Islet precursor cell (in vitro differentiated cells): ENCODE measurements around the gene XCL1.
"Not testable (repeated sequence)": the region's sequence is repeated elsewhere in the genome, so short reads cannot be mapped to it uniquely, and the experiment has no call there.

ENCODE experiments used
- DNase-seq: peaks from one replicate; pipeline ENCODE4 v3.0.0-alpha.2; 2018

Gene XCL1

DNA sequence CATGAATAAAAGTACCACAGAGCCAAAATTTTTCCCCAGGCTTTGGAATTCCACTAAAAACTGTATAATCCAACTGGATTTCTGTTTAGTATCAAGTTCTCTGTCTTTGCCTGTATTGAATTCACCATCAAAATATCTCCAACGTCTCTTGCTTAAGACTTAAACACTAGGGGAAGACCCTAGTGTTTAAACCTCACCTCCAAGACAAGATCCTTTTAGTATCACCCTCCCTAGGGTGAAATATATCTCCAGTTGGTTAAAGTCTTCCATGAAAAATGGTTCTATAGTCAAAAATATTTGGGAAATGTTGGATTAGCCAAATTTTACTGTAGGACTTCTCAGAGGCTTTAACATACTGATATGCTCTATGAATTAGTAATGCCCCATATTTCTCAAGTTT is 8.1 kb upstream of the XCL1 start:
- no peak for DNase-seq

DNA sequence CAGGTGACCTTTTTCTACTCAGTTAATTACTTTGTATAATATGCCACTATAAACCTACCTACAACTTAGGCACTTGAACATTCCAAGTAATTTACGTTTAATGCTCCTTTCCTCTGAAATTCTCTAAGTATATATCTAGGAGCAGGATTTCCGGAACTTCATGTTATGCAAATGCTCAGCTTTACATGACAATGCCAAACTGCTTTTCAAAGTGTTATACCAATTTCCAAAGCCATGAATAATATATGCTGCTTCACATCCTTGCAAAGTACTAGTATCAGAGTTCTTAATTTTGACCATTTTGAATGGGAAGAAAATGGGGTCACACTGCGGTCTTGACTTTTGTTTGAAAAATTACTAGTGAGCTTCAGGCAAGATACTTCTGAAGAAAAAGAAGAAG is 5.8 kb upstream of the XCL1 start:
- no peak for DNase-seq

DNA sequence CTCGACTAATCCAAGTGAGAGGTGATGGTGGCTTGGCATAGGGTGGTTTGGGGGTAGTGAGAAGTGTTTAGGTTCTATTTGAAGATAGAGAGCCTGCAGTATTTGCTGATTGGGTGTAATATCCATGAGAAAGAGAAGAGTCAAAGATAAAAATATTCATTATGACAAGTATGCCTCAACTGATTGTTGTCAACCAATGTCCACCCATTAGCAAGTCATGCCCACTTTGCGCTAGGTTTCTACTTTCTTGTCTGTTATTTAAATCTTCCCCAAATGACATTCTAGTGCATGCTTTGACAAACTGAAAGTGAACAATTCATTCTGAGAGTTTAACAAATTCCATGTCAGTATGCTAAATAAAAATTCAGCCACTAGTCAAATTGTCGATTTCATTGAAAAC is 3.8 kb upstream of the XCL1 start:
- no peak for DNase-seq

DNA sequence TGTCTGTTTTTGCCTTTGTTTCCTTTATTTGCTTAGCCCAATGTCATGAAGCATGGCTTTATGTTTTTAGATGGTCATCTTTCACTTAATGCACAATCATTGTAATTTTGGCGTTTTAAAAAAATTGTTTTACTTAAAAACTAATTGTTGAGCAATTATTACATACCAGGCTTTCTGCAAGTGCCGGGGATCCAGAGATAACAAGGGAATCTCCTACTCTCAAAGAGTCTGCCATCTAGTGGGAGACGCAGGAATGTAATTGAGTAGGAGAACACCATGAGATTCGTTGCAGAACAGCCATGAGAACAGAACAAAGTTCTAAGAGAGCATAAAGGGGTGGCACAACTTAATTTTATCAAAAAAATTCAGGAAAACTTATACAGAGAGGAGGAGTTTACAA is 2.2 kb upstream of the XCL1 start:
- DNase-seq, result not testable (repeated sequence)

DNA sequence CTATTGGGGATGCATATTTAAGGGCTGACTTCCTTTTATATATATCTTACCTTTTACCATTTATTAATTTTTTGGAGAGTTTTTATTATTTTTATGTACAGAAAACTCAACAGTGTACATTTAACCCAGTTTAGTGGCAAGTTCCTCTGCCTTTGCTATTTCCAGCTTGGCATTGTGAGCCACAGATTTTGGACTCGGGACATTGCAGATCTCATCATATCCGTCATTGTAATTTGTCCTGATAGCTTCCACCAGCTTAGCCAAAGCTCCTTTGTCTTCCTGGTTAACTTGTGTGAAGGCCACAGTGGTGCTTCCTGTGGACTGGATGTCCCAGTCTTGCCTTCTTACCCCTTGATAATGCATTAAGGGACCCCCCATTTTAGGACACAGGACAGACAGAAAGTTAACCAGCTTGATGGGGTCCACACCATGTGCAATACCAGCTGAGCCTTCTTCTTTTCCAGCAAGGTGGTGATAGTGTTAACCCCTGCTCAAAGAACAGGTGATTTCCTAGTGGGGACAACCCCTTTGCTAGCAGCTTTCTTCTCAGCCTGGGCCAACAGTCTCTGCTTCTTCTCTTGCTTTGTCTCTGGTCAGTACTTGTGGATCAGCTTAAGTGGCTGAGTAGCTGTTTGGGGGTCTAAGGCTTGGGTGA is 2.3 kb downstream of the XCL1 start:
- DNase-seq, result not testable (repeated sequence)

DNA sequence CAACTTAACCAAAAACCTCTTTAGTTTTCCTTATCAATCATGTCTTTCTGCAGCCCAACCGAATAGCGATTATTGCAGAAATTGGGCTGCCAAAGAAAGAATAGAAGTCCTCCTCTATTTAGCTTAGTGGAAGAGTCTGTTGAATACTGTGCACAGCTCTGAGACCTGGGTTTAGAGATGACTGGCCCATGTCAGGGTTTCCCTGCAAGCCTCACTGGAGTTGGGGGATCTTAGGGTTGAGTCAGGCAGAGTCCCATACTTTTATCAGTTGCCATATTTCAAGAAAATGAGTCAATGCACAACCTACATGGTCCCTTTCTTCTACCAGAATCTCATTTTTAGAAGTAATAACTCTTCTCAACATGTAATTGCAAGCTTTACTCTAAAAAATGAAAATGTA is 3.9 kb downstream of the XCL1 start:
- not testable (repeated sequence) for DNase-seq

DNA sequence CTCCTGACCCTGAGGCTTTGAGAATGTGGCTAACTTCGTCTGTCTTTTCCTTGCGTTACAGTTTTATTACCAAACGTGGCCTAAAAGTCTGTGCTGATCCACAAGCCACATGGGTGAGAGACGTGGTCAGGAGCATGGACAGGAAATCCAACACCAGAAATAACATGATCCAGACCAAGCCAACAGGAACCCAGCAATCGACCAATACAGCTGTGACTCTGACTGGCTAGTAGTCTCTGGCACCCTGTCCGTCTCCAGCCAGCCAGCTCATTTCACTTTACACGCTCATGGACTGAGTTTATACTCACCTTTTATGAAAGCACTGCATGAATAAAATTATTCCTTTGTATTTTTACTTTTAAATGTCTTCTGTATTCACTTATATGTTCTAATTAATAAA is 4.6 kb downstream of the XCL1 start:
- DNase-seq, result not testable (repeated sequence)

DNA sequence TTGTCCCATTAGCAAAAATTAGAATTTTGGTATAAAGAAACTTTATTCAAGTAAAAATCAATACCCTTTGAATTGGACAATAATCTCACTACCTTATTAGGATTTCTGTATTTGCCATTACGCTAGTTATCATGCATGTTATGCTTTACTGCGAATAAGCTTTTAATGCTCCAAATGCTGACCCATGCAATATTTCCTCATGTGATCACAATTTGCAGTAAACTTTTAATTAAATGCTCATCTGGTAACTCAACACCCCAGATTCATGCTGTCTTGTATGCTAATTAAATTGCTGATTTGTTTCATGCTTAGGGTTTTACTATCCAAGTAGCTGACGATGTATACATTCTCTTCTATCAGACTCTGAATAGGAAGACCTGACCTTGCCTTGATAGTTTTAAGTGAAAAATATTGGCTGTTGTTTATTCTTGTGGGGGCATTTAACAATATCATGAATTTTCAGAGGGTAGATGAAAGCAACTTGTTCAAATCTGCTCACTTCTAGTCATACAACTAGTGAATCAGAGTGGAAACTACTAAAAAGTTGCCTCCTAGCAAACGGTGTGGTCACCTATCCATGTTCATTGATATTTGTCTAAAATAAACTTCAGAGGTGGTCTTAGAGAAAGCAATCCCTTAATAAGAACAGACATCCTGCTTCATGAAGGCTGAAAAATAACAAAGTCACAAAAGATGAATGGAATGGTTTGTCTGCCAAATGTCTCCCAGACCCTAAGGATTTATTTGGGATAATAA is 5.6 kb downstream of the XCL1 start:
- DNase-seq, result no peak

DNA sequence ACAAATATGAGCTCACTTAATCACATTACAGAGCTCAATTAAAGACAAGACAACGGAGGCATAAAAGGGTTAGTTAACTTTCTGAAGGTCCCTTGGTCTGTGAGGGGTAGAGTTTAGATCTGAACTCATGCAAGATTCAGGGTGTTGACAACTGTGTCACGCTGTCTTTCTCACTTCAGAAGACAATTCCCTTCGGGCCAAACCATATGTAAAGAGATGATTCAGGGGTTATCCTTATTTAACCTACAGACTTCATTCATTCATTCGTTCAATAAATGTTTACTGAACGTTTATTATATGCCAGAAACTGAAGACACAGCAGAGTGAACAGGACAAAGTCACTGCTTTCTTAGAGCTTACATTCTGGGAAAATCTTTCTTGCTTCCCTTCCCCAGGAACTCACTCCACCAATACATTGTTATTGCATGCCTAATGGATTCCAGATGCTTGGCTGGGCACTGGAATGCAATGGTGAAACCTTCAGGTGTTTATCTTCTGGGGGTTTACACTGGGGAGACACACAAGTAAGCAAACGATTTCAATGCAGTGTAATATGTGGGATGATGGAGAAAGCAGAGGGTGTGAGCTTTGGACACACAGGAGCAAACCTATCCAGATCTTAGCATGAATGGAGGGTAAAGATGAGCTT is 6.4 kb downstream of the XCL1 start:
- no peak for DNase-seq

DNA sequence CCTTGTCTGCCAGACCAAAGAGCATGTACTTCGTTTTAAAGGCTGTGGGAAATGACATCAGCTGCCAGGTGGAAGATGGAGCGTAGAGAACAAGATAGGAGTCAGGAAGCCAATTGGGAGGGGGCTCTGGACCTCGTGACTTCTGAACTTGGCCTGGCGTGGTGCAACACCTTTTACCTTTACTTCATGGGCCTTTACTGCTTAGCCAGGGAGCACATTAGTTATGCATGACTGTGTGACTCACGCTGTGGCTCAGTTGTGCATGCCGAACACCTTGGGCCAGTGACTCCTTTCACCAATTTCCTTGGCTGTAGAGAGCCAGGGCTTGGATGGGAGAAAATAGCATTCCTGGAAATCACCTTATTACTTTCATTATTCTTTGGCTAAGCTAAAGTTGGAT is 7.2 kb downstream of the XCL1 start:
- DNase-seq, result peak; percentile 59

DNA sequence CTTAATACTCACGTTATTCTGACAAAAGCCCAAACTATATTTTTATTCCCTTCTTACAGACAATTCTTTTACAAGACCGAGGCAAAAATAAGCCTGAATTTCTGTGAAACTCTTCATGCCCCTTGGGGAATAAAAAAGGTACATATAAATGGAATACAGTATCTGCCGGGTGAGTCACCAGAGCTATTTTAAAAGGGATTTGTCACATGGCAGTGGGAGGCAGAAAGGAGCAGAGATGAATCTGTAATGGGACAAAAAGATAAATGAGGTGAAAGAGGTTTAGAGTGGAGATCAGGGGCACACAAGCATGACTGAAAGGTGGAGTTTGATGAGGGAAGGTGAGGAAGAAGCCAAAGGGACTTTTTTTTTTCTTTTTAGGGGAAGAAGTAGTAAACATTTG is 8.8 kb downstream of the XCL1 start:
- no peak for DNase-seq

DNA sequence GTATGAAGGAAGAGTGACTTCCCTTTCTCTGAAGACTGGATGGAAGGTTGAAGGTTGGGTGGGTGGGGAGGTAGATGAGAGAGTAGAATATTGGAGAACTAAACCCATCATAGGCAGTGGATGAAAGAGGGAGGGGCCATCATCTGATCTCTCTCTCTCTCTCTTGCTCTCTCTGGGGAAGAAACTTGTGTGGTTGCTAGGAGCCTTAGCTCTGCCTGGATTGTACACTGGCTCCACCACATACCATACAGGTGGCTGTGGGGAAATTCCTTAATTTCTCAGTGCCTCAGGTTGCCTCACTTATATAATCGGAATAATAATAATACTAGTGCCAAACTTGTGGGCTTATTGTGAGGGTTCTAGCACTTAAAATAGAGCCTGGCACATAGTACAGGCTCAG is 9.5 kb downstream of the XCL1 start:
- DNase-seq, result no peak

DNA sequence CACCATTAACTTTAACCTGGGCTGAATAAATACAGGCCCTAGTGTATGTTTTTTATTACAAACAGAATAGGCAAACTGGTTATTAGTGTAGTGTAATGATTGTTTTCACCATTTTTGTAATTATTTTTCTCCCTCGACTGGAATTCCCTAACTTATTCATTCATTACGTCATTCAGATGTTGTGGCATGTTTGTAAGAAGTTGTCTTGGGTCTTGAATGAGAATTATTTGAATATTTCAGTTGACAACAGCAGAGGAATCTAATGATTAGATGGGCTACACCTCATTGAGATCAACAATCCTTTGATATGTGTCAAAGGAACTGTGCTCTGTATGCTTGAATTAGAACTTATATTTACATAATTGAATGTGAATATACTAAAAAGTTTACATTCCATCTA is 12.8 kb downstream of the XCL1 start:
- DNase-seq, result no peak

DNA sequence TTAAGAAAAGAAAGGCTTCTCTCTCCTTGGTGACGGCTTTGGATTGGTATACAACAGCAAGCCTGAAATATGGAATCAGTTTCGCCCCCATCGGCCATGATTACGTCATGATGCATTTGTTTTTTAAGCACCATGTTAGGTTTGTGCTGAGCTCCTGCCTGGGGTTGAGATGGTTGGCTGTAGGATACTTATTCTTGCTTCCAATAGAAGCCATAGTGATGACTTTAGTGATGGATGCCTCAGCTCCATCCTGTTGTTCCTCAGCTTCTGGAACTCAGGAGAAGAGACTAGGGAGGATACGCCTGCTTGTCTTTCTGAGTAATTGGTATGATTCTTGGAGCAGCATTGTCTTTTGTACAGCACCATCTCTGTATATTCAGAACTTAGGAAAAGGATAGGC is 14.7 kb downstream of the XCL1 start:
- DNase-seq, result no peak

DNA sequence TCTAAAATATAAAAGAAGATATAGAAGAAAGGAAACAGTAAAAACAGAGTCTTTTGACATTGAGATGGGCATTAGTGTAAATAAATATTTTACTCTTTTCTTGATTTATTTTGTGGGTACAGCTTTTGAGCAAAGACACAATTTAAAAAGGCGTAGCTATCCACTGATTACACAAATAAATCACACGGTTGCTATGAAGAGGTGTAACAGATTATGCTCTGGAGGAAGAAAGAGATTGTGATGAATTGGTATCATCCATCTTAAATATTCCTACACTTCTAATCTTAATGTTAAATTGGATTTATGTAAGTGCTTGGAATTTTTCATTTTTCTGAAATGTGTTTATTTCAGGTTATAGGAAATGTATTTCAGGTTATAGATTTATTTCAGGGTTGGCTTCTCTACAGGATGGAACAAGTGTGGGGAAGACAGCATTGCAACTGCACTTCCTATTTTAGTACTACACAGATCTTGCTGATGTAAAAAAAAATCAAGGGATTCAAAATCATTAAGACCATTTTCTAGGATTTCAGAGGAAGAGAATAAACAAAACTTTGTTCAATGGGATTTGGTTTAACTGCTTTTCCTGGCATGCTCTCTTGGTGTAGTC is 15.3 kb downstream of the XCL1 start:
- no peak for DNase-seq

DNA sequence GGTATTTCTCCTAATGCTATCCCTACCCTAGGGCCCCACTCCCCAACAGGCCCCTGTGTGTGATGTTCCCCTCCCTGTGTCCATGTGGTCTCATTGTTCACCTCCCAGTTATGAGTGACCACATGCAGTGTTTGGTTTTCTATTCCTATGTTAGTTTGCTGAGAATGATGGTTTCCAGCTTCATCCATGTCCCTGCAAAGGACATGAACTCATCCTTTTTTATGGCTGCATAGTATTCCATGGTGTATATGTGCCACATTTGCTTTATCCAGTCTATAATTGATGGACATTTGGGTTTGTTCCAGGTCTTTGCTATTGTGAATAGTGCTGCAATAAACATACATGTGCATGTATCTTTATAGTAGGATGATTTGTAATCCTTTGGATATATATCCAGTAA is 19.0 kb downstream of the XCL1 start:
- not testable (repeated sequence) for DNase-seq

DNA sequence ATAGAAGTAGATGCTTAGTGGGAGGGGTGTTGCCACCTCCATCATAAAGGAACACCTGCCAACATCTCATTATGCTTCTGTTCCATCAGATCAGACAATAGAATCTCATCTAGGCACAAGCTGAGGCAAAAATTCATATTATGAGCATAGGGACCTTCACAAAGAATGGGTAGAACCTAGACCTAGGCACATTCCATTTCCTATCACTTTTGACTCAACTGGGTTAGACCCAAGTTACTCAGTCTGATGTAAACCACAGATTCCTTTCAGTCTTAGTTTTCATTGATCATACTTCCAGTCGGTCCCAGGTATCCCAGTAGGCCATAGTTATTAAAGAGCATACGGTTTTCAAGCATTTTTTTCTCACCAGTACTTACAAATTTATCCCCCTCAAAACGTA is 21.7 kb downstream of the XCL1 start:
- no peak for DNase-seq

DNA sequence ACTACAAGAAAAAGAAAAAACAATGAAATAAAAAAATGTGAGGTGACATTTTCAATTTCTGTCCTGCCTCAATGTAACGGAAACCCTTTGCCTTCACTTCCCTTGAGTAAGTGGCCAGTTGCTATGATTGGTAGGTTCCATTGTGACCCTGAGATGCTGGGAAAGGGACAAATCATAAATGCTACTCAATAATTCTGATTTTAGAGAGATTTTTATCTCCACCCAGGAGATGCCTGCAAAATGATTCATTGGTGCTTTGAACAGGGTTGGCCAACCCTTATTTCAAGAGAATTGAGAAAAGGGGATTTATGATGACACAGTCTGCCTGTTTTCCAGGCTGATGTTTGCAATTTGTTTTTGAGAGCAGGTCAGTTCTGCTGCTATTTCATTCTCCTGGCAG is 22.5 kb downstream of the XCL1 start:
- DNase-seq, result no peak

DNA sequence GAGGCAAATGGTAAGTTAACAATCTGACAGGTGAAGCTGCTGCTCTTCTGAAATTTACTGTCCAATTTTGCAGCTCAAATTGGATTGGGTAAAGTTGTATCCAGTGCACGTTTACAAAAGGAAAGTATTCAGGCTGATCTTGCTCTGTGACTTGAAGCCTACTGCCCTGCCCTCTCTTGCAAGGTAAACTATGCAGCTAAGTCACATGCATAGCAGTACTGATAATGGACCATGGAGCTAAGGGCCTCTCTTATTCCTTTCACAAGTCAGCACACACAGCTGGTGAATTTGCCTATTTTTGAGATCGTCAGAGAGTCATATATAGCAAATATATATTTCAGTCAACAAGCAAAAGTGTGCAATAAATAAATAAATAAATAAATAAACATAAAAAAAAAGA is 23.2 kb downstream of the XCL1 start:
- DNase-seq, result no peak

DNA sequence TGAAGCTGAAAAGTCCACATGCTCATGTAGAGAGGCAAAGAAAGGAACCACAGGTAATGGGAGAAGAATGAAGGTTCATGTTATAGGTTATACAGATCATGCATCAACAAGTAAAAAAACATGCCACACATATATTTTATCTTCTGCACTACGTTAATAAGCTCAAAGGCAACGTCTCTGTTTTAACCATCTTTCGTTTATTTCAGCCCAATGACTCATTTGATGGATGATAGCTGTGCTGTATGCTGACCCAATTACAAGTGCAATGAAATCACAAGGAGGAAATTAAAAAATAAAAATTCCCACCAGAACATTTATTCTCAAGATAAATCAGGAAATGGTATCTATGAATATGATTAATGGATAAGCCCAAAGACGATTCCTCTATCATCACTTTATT is 24.6 kb downstream of the XCL1 start:
- DNase-seq, result no peak

DNA sequence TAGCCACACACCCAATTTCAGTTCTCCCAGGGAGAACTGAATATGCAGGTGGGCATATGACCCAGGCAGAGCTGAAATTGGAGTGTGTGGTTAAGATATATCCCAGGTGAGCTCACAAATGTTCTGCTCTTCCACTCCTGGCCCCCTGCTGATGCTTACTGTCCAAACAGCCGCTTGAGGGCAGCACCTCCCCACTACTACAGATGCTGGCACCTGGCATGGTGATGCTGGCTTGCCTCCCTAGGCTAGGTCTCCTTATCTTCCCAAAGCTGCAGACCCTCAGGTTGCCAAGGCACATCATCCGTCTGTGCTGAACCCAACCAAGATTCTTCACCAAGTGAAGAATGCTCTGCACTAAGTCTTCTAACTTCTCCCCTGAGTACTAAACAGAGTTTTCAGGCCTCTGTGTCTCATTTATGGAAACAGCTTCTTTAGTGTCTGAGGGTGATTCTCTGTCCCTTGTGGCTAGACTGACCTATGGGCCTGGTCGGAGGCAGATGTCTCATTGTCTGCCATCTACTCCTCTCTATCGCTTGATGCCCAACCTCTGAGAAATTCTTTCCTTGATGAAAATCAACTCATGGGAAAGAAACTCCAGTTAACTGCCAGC is 27.2 kb downstream of the XCL1 start:
- peak; percentile 89 for DNase-seq

DNA sequence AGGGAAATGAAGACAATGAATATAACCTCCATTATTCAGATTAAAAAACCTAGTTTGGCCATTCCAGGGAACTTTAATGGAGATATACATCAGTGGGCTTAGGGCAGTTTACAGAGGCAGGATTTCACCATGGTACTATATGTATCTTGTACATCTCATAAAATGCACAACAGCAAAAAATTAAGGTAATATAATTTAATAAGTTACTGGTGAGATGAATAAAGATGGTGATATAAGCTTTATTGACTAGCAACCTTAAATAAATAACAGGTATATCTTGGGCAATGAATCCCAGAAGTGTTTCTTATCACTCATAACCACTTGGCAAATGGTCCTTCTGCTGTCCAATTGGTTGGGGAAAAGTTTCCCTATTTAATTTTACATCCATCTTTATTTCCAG is 29.0 kb downstream of the XCL1 start:
- no peak for DNase-seq

DNA sequence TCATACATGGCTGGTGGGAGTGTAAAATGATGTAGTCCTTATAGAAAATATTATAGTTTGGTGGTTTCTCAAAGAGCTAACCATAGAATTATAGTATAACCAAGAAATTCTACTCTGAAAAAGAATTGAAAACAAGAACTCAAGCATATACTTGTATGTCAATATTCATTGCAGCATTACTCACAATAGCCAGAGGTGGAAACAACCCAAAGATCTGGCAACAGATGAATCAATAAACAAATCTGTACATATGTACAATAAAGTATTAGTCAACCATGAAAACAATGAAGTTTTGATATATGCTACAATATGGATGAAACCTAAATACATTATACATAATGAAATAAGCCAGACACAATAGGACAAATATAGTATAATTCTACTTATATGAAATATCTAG is 29.7 kb downstream of the XCL1 start:
- no peak for DNase-seq
